ENCODE measurements around the gene KIAA0040.

KIAA0040 gene

GRCh38 chr1:175183586-175183985 lies 9.0 kb downstream of the KIAA0040 start:
- Histone ChIP-seq H3K36me3 (ENCODE audit: control insufficient read depth, insufficient read depth, low read length) (peaks cover 12% of the 10 kb centered on the region), H3K4me3 (ENCODE audit: extremely low read depth, insufficient read depth, low read length, poor library complexity, severe bottlenecking) (no peak overlapping the region), H3K9me3 (ENCODE audit: control insufficient read depth, low read length) (no peaks in the 10 kb centered on the region), H3K4me1 (ENCODE audit: control insufficient read depth, insufficient read depth, low read length, poor library complexity, severe bottlenecking) (no peaks in the 10 kb centered on the region), H3K27ac (ENCODE audit: low read depth, low read length, severe bottlenecking) (no peak overlapping the region)
- WGBS, 2 experiments (ENCODE audit: insufficient coverage in 2 of 2): 83 to 100% methylated on average over 3 to 4 of the region's 5 CpGs

- H3K4me3 ChIP-seq (ENCODE audit: extremely low read depth, insufficient read depth, low read length, poor library complexity, severe bottlenecking): no peak overlapping the region
- no peak overlapping the region for H3K27ac ChIP-seq (ENCODE audit: low read depth, low read length, severe bottlenecking)
- H3K36me3 ChIP-seq (ENCODE audit: control insufficient read depth, insufficient read depth, low read length): peaks cover 6% of the 10 kb centered on the region
- WGBS, 2 experiments (ENCODE audit: insufficient coverage in 2 of 2): 91 to 100% methylated on average over 2 to 3 of the region's 4 CpGs
- H3K4me1 ChIP-seq (ENCODE audit: control insufficient read depth, insufficient read depth, low read length, poor library complexity, severe bottlenecking): no peaks in the 10 kb centered on the region
- no peaks in the 10 kb centered on the region for H3K9me3 ChIP-seq (ENCODE audit: control insufficient read depth, low read length)
These were observed 10.3 kb downstream of the KIAA0040 start for GRCh38 chr1:175182201-175182746.

- Histone ChIP-seq H3K4me3 (ENCODE audit: extremely low read depth, insufficient read depth, low read length, poor library complexity, severe bottlenecking) (no peak overlapping the region), H3K36me3 (ENCODE audit: control insufficient read depth, insufficient read depth, low read length) (peaks cover 14% of the 10 kb centered on the region), H3K9me3 (ENCODE audit: control insufficient read depth, low read length) (no peaks in the 10 kb centered on the region), H3K4me1 (ENCODE audit: control insufficient read depth, insufficient read depth, low read length, poor library complexity, severe bottlenecking) (no peaks in the 10 kb centered on the region), H3K27ac (ENCODE audit: low read depth, low read length, severe bottlenecking) (no peak overlapping the region)
- WGBS, 2 experiments (ENCODE audit: insufficient coverage in 2 of 2): 100% methylated on average over 2 of the region's 2 CpGs; no CpG with 5 or more reads in 1 of the 2 experiments
These were observed 12.6 kb downstream of the KIAA0040 start for GRCh38 chr1:175179837-175180590.

- Histone ChIP-seq H3K9me3 (ENCODE audit: control insufficient read depth, low read length) (no peaks in the 10 kb centered on the region), H3K4me3 (ENCODE audit: extremely low read depth, insufficient read depth, low read length, poor library complexity, severe bottlenecking) (no peak overlapping the region), H3K4me1 (ENCODE audit: control insufficient read depth, insufficient read depth, low read length, poor library complexity, severe bottlenecking) (peaks cover 4% of the 10 kb centered on the region), H3K27ac (ENCODE audit: low read depth, low read length, severe bottlenecking) (no peak overlapping the region), H3K36me3 (ENCODE audit: control insufficient read depth, insufficient read depth, low read length) (peaks cover 14% of the 10 kb centered on the region)
- 97 to 100% methylated on average over 1 to 2 of the region's 3 CpGs for WGBS, 2 experiments (ENCODE audit: insufficient coverage in 2 of 2)
These were observed 14.1 kb downstream of the KIAA0040 start for GRCh38 chr1:175178456-175178855.

GRCh38 chr1:175178056-175178455 lies 14.5 kb downstream of the KIAA0040 start:
- WGBS, 2 experiments (ENCODE audit: insufficient coverage in 2 of 2): 100% methylated on average over 1 of the region's 1 CpG; no CpG with 5 or more reads in 1 of the 2 experiments
- H3K27ac ChIP-seq (ENCODE audit: low read depth, low read length, severe bottlenecking): no peak overlapping the region
- no peaks in the 10 kb centered on the region for H3K9me3 ChIP-seq (ENCODE audit: control insufficient read depth, low read length)
- peaks cover 4% of the 10 kb centered on the region for H3K4me1 ChIP-seq (ENCODE audit: control insufficient read depth, insufficient read depth, low read length, poor library complexity, severe bottlenecking)
- H3K36me3 ChIP-seq (ENCODE audit: control insufficient read depth, insufficient read depth, low read length): peaks cover 11% of the 10 kb centered on the region
- no peak overlapping the region for H3K4me3 ChIP-seq (ENCODE audit: extremely low read depth, insufficient read depth, low read length, poor library complexity, severe bottlenecking)

- Histone ChIP-seq H3K4me3 (ENCODE audit: extremely low read depth, insufficient read depth, low read length, poor library complexity, severe bottlenecking) (no peak overlapping the region), H3K27ac (ENCODE audit: low read depth, low read length, severe bottlenecking) (no peak overlapping the region), H3K36me3 (ENCODE audit: control insufficient read depth, insufficient read depth, low read length) (peaks cover 11% of the 10 kb centered on the region), H3K4me1 (ENCODE audit: control insufficient read depth, insufficient read depth, low read length, poor library complexity, severe bottlenecking) (peaks cover 6% of the 10 kb centered on the region), H3K9me3 (ENCODE audit: control insufficient read depth, low read length) (no peaks in the 10 kb centered on the region)
- WGBS, 2 experiments (ENCODE audit: insufficient coverage in 2 of 2): no CpG with 5 or more reads among the region's 1 CpG
These were observed 16.3 kb downstream of the KIAA0040 start for GRCh38 chr1:175176246-175176645.

- Histone ChIP-seq H3K4me3 (ENCODE audit: extremely low read depth, insufficient read depth, low read length, poor library complexity, severe bottlenecking) (no peak overlapping the region), H3K36me3 (ENCODE audit: control insufficient read depth, insufficient read depth, low read length) (peaks cover 11% of the 10 kb centered on the region), H3K27ac (ENCODE audit: low read depth, low read length, severe bottlenecking) (no peak overlapping the region), H3K4me1 (ENCODE audit: control insufficient read depth, insufficient read depth, low read length, poor library complexity, severe bottlenecking) (peaks cover 23% of the 10 kb centered on the region), H3K9me3 (ENCODE audit: control insufficient read depth, low read length) (no peaks in the 10 kb centered on the region)
- 96 to 100% methylated on average over 3 of the region's 5 CpGs for WGBS, 2 experiments (ENCODE audit: insufficient coverage in 2 of 2)
These were observed 18.1 kb downstream of the KIAA0040 start for GRCh38 chr1:175174309-175175102.

GRCh38 chr1:175173531-175173930 lies 19.0 kb downstream of the KIAA0040 start:
- H3K27ac ChIP-seq (ENCODE audit: low read depth, low read length, severe bottlenecking): no peak overlapping the region
- 88 to 94% methylated on average over 4 to 6 of the region's 7 CpGs for WGBS, 2 experiments (ENCODE audit: insufficient coverage in 2 of 2)
- no peak overlapping the region for H3K4me3 ChIP-seq (ENCODE audit: extremely low read depth, insufficient read depth, low read length, poor library complexity, severe bottlenecking)
- peaks cover 11% of the 10 kb centered on the region for H3K36me3 ChIP-seq (ENCODE audit: control insufficient read depth, insufficient read depth, low read length)
- no peaks in the 10 kb centered on the region for H3K9me3 ChIP-seq (ENCODE audit: control insufficient read depth, low read length)
- peaks cover 24% of the 10 kb centered on the region for H3K4me1 ChIP-seq (ENCODE audit: control insufficient read depth, insufficient read depth, low read length, poor library complexity, severe bottlenecking)

GRCh38 chr1:175172503-175172902 lies 20.1 kb downstream of the KIAA0040 start:
- H3K4me1 ChIP-seq (ENCODE audit: control insufficient read depth, insufficient read depth, low read length, poor library complexity, severe bottlenecking): peaks cover 24% of the 10 kb centered on the region
- no peak overlapping the region for H3K27ac ChIP-seq (ENCODE audit: low read depth, low read length, severe bottlenecking)
- H3K4me3 ChIP-seq (ENCODE audit: extremely low read depth, insufficient read depth, low read length, poor library complexity, severe bottlenecking): no peak overlapping the region
- H3K36me3 ChIP-seq (ENCODE audit: control insufficient read depth, insufficient read depth, low read length): peaks cover 17% of the 10 kb centered on the region
- H3K9me3 ChIP-seq (ENCODE audit: control insufficient read depth, low read length): no peaks in the 10 kb centered on the region
- 93% methylated on average over 2 of the region's 3 CpGs; no CpG with 5 or more reads in 1 of the 2 experiments for WGBS, 2 experiments (ENCODE audit: insufficient coverage in 2 of 2)

- Histone ChIP-seq H3K9me3 (ENCODE audit: control insufficient read depth, low read length) (no peaks in the 10 kb centered on the region), H3K36me3 (ENCODE audit: control insufficient read depth, insufficient read depth, low read length) (peaks cover 14% of the 10 kb centered on the region), H3K4me1 (ENCODE audit: control insufficient read depth, insufficient read depth, low read length, poor library complexity, severe bottlenecking) (peaks cover 24% of the 10 kb centered on the region), H3K4me3 (ENCODE audit: extremely low read depth, insufficient read depth, low read length, poor library complexity, severe bottlenecking) (no peak overlapping the region), H3K27ac (ENCODE audit: low read depth, low read length, severe bottlenecking) (no peak overlapping the region)
- 88 to 100% methylated on average over 1 to 3 of the region's 9 CpGs for WGBS, 2 experiments (ENCODE audit: insufficient coverage in 2 of 2)
These were observed 21.3 kb downstream of the KIAA0040 start for GRCh38 chr1:175171036-175171913.

All from mesodermal cell (in vitro differentiated cells).